ENCODE data around the gene CMTM4.

Gene CMTM4

GRCh38 chr16:66673691-66674090, 22.9 kb downstream of the CMTM4 start:
- ATAC-seq (ENCODE audit: insufficient read depth, low read depth) (no peak), DNase-seq (no peak)
- no peak overlapping the region for H3K4me2 ChIP-seq (ENCODE audit: insufficient read depth, low read length)
- H3K36me3 ChIP-seq (ENCODE audit: insufficient read depth, low read length), result no peaks in the 10 kb centered on the region
- no peaks in the 10 kb centered on the region for H4K20me1 ChIP-seq (ENCODE audit: insufficient read depth, low read length)
- no peak overlapping the region for H2AFZ ChIP-seq (ENCODE audit: low read depth, low read length)
- H3K9ac ChIP-seq (ENCODE audit: low read depth, low read length), result no peak overlapping the region
- no peak for TF ChIP-seq CTCF (IDR thresholded peaks at IDR 0.05; ENCODE audit: borderline replicate concordance, extremely low read depth, low read length, poor library complexity, severe bottlenecking)
- TF ChIP-seq EZH2 (IDR thresholded peaks at IDR 0.05; ENCODE audit: borderline replicate concordance, low read depth, low read length, severe bottlenecking), result no peak
- no peaks in the 10 kb centered on the region for H3K79me2 ChIP-seq (ENCODE audit: insufficient read depth, low read length)
- H3K27ac ChIP-seq (ENCODE audit: low read length), result no peak overlapping the region
- H3K27me3 ChIP-seq (ENCODE audit: insufficient read depth, low read length, poor library complexity), result no peaks in the 10 kb centered on the region
- no peaks in the 10 kb centered on the region for H3K4me1 ChIP-seq (ENCODE audit: insufficient read depth, low read length)
- no peak overlapping the region for H3K4me3 ChIP-seq (ENCODE audit: low read depth in 1 of 2, low read length in 2 of 2)
- H3K9me3 ChIP-seq (ENCODE audit: insufficient read depth, low read length, severe bottlenecking), result no peaks in the 10 kb centered on the region

DNA sequence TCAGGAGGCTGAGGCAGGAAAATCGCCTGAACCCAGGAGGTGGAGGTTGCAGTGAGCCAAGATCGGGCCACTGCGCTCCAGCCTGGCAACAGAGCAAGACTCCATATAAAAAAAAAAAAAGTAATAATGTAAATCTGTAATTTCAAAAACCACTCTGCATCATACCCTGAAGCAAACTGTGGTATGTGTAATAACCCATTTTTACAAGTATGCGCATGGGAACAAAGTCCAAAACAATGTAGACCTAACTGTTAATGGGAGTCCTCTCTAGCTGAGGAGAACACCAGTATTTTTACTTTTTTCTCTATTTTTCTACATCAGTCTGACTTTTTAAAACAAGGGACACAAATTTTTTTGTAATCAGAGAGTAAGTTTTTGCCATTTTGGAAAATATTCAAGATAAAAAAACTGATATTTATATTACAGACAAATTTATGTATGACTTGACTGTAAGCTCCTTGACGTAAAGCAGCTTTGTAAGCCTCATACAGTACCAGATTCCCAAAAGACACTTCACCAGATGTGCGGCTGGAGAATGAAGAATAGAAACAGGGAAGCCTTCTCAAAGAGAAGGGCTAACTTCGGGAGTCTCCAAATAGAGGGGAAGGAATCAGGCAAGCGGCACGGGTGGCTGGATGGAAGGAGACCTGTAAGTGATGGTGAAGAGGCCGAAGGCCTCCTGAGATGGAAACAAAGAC, 25.7 kb downstream of the CMTM4 start:
- H3K4me1 ChIP-seq (ENCODE audit: insufficient read depth, low read length), result no peaks in the 10 kb centered on the region
- TF ChIP-seq CTCF (IDR thresholded peaks at IDR 0.05; ENCODE audit: borderline replicate concordance, extremely low read depth, low read length, poor library complexity, severe bottlenecking) (no peak), EZH2 (IDR thresholded peaks at IDR 0.05; ENCODE audit: borderline replicate concordance, low read depth, low read length, severe bottlenecking) (no peak)
- H3K79me2 ChIP-seq (ENCODE audit: insufficient read depth, low read length), result no peaks in the 10 kb centered on the region
- DNase-seq (no peak), ATAC-seq (ENCODE audit: insufficient read depth, low read depth) (no peak)
- H3K9me3 ChIP-seq (ENCODE audit: insufficient read depth, low read length, severe bottlenecking), result no peaks in the 10 kb centered on the region
- H3K9ac ChIP-seq (ENCODE audit: low read depth, low read length), result no peak overlapping the region
- H3K4me3 ChIP-seq (ENCODE audit: low read depth in 1 of 2, low read length in 2 of 2), result no peak overlapping the region
- no peak overlapping the region for H3K4me2 ChIP-seq (ENCODE audit: insufficient read depth, low read length)
- no peaks in the 10 kb centered on the region for H4K20me1 ChIP-seq (ENCODE audit: insufficient read depth, low read length)
- H3K27me3 ChIP-seq (ENCODE audit: insufficient read depth, low read length, poor library complexity), result no peaks in the 10 kb centered on the region
- H3K36me3 ChIP-seq (ENCODE audit: insufficient read depth, low read length), result no peaks in the 10 kb centered on the region
- no peak overlapping the region for H3K27ac ChIP-seq (ENCODE audit: low read length)
- H2AFZ ChIP-seq (ENCODE audit: low read depth, low read length), result no peak overlapping the region

GRCh38 chr16:66668777-66669444, 27.6 kb downstream of the CMTM4 start:
- Histone ChIP-seq H4K20me1 (ENCODE audit: insufficient read depth, low read length) (no peaks in the 10 kb centered on the region), H3K27me3 (ENCODE audit: insufficient read depth, low read length, poor library complexity) (no peaks in the 10 kb centered on the region), H3K9me3 (ENCODE audit: insufficient read depth, low read length, severe bottlenecking) (no peaks in the 10 kb centered on the region), H3K4me1 (ENCODE audit: insufficient read depth, low read length) (no peaks in the 10 kb centered on the region), H3K4me2 (ENCODE audit: insufficient read depth, low read length) (no peak overlapping the region), H3K9ac (ENCODE audit: low read depth, low read length) (no peak overlapping the region), H2AFZ (ENCODE audit: low read depth, low read length) (no peak overlapping the region), H3K4me3 (ENCODE audit: low read depth in 1 of 2, low read length in 2 of 2) (no peak overlapping the region), H3K36me3 (ENCODE audit: insufficient read depth, low read length) (no peaks in the 10 kb centered on the region), H3K27ac (ENCODE audit: low read length) (no peak overlapping the region), H3K79me2 (ENCODE audit: insufficient read depth, low read length) (no peaks in the 10 kb centered on the region)
- ATAC-seq (ENCODE audit: insufficient read depth, low read depth) (no peak), DNase-seq (no peak)
- TF ChIP-seq EZH2 (IDR thresholded peaks at IDR 0.05; ENCODE audit: borderline replicate concordance, low read depth, low read length, severe bottlenecking), result no peak
- TF ChIP-seq CTCF (IDR thresholded peaks at IDR 0.05; ENCODE audit: borderline replicate concordance, extremely low read depth, low read length, poor library complexity, severe bottlenecking), result no peak

All from DND-41 (cell line).